Measurements from ENCODE around the gene STX8.

- TF ChIP-seq CTCF (IDR thresholded peaks at IDR 0.05) (no peak), EP300 (IDR thresholded peaks at IDR 0.05) (no peak)
Observed at GRCh38 chr17:9330611-9331271, 244.9 kb downstream of the STX8 start.

Data from stomach (tissue), 4 donors.